Measurements from ENCODE around the gene SYPL1. TPM values are rescaled to one million over a fixed set of nuclear protein-coding genes. Genes with fewer than 3 reads are reported as not detected.

SYPL1 gene
- total RNA-seq, 1 donor from 2014 or later = 76.9 TPM

DNA sequence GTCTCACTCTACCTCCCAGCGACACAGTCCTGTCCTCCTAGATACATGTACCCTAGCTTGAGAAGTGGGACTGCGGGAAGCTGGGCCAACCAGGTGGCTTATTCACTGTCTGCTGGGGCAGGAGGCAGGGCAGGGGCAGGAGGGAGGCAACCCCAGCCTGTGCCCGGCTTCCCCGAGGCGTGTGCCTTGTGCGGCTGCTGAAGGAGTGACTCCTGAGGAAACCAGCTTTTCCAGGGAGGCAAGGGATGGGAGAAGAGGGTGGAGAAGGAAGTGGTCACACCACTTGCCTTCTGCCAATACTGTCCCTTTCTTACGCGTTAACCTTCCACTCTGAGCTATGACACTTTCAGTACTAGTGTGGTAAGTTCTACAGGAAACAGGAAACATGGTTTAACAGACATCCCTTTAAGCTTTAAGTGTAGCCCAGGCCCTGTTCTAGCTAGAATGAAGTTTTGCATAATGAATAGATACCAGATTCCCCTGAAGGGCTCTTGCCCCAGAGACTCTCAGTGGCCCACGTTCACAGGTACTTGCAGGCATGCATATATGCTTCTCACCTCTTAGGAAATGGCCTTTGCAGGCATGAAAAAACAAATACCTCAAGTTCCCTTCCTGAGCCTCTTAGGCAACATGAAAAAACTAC is 40.6 kb downstream of the SYPL1 start:
- Histone ChIP-seq H3K4me1 (peaks cover 72% of the 10 kb centered on the region), H3K4me3 (no peak overlapping the region)
- intact Hi-C loops (cut with DNase I) = no loop called here

DNA sequence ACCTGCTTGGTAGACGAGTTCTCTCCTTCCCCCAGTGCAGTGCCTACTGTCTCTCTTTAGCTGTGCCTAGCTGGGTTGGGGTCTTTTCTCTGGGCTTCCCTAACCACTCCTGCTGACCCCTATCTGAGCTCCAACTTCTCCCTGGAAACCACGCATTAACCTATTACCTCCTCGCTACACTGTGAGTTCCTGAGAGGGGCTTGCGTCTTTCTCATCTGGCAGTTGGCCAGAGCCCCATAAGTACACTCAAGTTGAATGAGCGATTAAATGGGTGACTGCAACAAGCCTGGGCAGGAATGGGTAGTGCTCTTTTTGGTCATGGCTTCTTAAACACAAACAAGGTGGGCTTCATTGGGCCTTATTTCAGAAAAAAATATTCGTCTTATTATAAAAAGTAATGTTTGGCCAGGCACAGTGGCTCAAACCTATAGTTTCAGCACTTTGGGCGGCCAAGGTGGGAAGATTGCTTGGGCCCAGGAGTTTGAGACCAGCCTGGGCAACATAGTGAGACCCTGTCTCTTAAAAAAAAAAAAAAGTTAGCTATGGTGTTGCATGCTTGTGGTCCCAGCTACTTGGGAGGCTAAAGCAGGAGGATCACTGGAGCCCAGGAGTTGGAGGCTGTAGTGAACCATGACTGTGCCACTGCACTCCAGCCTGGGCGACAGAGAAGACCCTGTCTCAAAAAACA is 41.4 kb downstream of the SYPL1 start:
- Histone ChIP-seq H3K9me3 (no peaks in the 10 kb centered on the region), H3K4me1 (peaks cover 79% of the 10 kb centered on the region), H3K27ac (peak overlapping the region; percentile 45), H3K27me3 (no peaks in the 10 kb centered on the region), H3K36me3 (no peaks in the 10 kb centered on the region), H3K4me3 (no peak overlapping the region)
- intact Hi-C loops (cut with DNase I) = no loop called here
- peak in 1 of 2 donors; percentile 67 for DNase-seq (ENCODE audit: extremely low spot score in 2 of 2)
- TF ChIP-seq, protein P1, sequence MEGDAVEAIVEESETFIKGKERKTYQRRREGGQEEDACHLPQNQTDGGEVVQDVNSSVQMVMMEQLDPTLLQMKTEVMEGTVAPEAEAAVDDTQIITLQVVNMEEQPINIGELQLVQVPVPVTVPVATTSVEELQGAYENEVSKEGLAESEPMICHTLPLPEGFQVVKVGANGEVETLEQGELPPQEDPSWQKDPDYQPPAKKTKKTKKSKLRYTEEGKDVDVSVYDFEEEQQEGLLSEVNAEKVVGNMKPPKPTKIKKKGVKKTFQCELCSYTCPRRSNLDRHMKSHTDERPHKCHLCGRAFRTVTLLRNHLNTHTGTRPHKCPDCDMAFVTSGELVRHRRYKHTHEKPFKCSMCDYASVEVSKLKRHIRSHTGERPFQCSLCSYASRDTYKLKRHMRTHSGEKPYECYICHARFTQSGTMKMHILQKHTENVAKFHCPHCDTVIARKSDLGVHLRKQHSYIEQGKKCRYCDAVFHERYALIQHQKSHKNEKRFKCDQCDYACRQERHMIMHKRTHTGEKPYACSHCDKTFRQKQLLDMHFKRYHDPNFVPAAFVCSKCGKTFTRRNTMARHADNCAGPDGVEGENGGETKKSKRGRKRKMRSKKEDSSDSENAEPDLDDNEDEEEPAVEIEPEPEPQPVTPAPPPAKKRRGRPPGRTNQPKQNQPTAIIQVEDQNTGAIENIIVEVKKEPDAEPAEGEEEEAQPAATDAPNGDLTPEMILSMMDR (IDR thresholded peaks at IDR 0.05) = no peak
- TF ChIP-seq POLR2AphosphoS5 (IDR thresholded peaks at IDR 0.05; ENCODE audit: insufficient read depth in 1 of 2, low read depth in 1 of 2) (no peak), POLR2A (IDR thresholded peaks at IDR 0.05) (no peak)

More for the DNA sequence above, 40.6 kb downstream of the SYPL1 start:
- H3K9me3 ChIP-seq = no peaks in the 10 kb centered on the region
- TF ChIP-seq, protein P1 (IDR thresholded peaks at IDR 0.05) = no peak
- peak; percentile 51 to 67 for TF ChIP-seq POLR2AphosphoS5 (IDR thresholded peaks at IDR 0.05; ENCODE audit: insufficient read depth in 1 of 2, low read depth in 1 of 2)
- peak overlapping the region; percentile 54 for H3K27ac ChIP-seq
- peak in 1 of 2 donors; percentile 90 for DNase-seq (ENCODE audit: extremely low spot score in 2 of 2)
- H3K27me3 ChIP-seq = no peaks in the 10 kb centered on the region
- H3K36me3 ChIP-seq = no peaks in the 10 kb centered on the region

DNA sequence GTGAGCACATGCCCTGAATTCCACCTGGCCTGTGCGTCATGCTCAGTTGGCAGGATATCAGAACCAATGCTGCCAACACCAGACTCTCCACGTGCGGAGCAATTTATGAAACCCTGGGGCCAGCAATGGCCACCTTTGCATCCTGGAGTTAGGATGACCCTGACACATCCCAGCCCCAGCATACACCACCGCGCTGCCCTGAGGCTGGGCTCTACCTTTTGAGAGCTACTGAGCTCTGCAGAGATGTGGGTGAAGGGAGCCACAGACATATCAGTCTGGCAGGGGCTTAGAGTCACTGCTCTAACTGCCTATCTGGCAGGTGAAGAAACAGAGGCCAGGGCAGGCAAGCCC is 41.9 kb downstream of the SYPL1 start:
- DNase-seq (ENCODE audit: extremely low spot score in 2 of 2) = peak in 1 of 2 donors; percentile 89
- Histone ChIP-seq H3K27ac (no peak overlapping the region), H3K9me3 (no peaks in the 10 kb centered on the region), H3K4me1 (peaks cover 84% of the 10 kb centered on the region), H3K4me3 (no peak overlapping the region), H3K27me3 (no peaks in the 10 kb centered on the region), H3K36me3 (no peaks in the 10 kb centered on the region)
- no peak for TF ChIP-seq POLR2AphosphoS5 (IDR thresholded peaks at IDR 0.05; ENCODE audit: insufficient read depth in 1 of 2, low read depth in 1 of 2)
- TF ChIP-seq, protein P1 (IDR thresholded peaks at IDR 0.05) = no peak
- TF ChIP-seq POLR2A (IDR thresholded peaks at IDR 0.05) = no peak
- intact Hi-C loops (cut with DNase I) = no loop called here

- Histone ChIP-seq H3K9me3 (no peaks in the 10 kb centered on the region), H3K27me3 (no peaks in the 10 kb centered on the region), H3K4me1 (peaks cover 84% of the 10 kb centered on the region), H3K4me3 (no peak overlapping the region), H3K27ac (peak overlapping the region; percentile 63), H3K36me3 (no peaks in the 10 kb centered on the region)
- intact Hi-C loops (cut with DNase I) = loop anchor here (5.0 kb wide), 1 partner anchor 43 kb away; the partner anchor contains the start of gene SYPL1
- TF ChIP-seq, protein P1 (IDR thresholded peaks at IDR 0.05) = no peak
- TF ChIP-seq POLR2AphosphoS5 (IDR thresholded peaks at IDR 0.05; ENCODE audit: insufficient read depth in 1 of 2, low read depth in 1 of 2) = no peak
- no peak for TF ChIP-seq POLR2A (IDR thresholded peaks at IDR 0.05)
- no peak for DNase-seq (ENCODE audit: extremely low spot score in 2 of 2)
Measured at GRCh38 chr7:106069471-106070200, 42.5 kb downstream of the SYPL1 start.

All from vagina (tissue), 2 donors.